22Rv1 (cell line): ENCODE data around the gene TRANK1.
A peak's percentile ranks its signal among the peaks of the same experiment; 100 is the strongest.
"Not testable (repeated sequence)": the region's sequence is repeated elsewhere in the genome, so short reads cannot be mapped to it uniquely, and the experiment has no call there.

Experiments used
- H3K27ac ChIP-seq: fragments of 450-650 bp; 2 replicates; pipeline ENCODE4 v1.5.1; 2017
- ZFX ChIP-seq: fragments of 450-650 bp; IDR thresholded peaks from 2 replicates; pipeline ENCODE4 v1.6.1; 2017; ENCODE audit warnings: antibody characterized with exemption, borderline replicate concordance
- TF ChIP-seq, protein P1 (sequence below): fragments of 450-650 bp; IDR thresholded peaks from 2 replicates; pipeline ENCODE4 v1.5.1; 2017; ENCODE audit warnings: mild to moderate bottlenecking

Gene TRANK1

DNA sequence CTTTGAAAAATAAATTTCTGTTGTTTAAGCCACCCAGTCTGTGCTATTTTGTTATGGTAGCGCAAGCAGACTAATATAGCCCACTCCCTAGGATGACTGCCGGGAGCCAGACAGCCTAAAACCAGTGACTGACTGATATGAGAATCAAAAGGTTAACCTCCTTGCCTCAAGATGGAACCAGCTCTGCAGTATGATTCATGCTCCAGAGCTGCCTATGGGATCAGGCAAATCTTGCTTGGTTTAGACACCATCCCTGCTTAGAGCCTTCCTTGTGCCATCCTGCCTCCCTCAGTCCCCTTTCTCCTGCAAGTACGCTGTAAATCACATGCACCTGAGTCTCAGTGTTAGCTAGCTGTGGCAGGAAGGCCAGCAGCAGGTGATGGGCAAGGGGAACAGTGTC is 39.3 kb downstream of the TRANK1 start:
- H3K27ac ChIP-seq: no peak overlapping the region
- TF ChIP-seq, protein P1, sequence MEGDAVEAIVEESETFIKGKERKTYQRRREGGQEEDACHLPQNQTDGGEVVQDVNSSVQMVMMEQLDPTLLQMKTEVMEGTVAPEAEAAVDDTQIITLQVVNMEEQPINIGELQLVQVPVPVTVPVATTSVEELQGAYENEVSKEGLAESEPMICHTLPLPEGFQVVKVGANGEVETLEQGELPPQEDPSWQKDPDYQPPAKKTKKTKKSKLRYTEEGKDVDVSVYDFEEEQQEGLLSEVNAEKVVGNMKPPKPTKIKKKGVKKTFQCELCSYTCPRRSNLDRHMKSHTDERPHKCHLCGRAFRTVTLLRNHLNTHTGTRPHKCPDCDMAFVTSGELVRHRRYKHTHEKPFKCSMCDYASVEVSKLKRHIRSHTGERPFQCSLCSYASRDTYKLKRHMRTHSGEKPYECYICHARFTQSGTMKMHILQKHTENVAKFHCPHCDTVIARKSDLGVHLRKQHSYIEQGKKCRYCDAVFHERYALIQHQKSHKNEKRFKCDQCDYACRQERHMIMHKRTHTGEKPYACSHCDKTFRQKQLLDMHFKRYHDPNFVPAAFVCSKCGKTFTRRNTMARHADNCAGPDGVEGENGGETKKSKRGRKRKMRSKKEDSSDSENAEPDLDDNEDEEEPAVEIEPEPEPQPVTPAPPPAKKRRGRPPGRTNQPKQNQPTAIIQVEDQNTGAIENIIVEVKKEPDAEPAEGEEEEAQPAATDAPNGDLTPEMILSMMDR: no peak
- no peak for TF ChIP-seq ZFX

DNA sequence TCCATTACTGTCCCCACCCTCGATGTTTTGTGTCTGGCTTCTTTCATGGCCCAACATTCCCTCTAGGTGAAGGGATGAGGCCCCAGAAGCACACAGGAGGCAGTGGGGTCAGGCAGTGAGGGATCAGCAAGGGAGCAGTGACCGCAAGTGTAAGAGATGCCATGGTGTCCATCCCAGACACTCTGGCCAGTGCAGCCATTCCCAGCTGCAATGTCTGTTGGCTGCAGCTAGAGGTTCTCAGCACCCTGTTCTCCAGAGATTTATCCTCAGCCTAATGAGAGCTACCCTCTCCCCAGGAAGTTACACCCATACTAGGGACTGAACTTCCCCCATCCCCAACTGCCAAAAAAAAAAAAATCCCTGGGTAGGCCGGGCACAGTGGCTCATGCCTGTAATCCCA is 40.2 kb downstream of the TRANK1 start:
- TF ChIP-seq, protein P1: peak; percentile 29
- TF ChIP-seq ZFX: no peak
- no peak overlapping the region for H3K27ac ChIP-seq

DNA sequence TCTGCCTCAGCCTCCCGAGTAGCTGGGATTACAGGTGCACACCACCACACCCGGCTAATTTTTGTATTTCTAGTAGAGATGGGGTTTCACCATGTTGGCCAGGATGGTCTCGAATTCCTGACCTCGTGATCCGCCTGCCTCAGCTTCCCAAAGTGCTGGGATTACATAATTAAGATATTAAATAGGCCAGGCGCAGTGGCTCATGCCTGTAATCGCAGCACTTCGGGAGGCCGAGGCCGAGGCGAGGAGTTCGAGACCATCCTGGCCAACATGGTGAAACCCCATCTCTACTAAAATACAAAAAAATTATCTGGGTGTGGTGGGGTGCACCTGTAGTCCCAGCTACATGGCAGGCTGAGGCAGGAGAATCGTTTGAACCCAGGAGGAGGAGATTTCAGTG is 40.8 kb downstream of the TRANK1 start:
- not testable (repeated sequence) for H3K27ac ChIP-seq

DNA sequence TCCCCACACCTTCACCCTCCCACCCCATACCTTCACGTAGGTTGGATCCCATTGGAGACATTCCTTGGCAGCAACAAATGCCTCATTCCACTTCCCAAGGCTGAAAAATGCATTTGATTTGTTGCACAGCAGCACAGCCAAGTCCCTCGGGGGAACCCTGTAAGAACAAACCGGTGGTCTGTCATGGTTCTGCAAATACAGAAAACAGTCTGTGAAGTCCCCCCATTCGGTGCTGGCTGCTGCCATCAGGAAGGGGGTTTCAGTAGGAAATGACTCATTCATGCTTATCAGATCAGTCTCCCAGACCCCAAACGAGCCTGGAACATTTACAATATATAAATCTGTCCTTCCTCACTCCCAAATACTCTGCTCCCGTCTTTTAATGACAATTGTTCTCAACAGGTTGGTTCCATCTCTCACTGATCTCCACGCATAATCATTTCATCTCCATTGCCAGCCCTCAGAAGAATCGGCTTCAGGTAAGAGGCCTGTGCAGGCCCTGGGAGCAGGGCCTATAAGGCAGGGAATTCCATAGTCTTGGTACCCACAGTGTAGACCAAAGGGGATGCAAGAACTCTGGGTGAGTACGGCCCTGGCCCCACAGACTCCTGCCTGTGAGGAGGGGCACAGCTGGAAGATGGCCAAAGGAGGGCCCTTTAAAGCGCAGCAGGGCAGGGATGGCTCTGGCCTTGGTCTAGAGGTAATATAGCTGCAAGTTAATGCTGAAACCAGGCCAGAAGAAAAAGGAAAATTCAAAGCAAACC is 41.6 kb downstream of the TRANK1 start:
- TF ChIP-seq, protein P1: no peak
- no peak for TF ChIP-seq ZFX
- no peak overlapping the region for H3K27ac ChIP-seq

DNA sequence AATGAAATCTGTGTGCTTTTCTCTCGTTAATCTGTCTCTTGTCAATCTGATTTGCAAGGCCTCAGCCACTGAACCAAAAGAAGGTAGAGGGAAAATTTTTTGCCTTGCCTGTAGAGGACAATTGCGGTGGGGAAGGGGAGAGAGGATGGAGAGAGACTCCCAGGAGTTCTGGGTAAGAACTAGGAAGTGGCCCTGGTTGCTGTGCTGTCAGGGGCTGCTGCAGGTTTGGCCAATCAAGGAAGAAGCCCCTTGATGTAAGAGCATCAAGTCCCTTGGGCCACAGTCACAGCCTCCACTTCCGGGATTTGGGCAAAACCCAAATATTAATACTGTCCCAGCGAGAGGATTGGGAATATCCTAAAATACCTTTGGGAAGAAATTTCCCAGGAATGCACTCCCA is 43.3 kb downstream of the TRANK1 start:
- no peak overlapping the region for H3K27ac ChIP-seq
- no peak for TF ChIP-seq ZFX
- TF ChIP-seq, protein P1: no peak

DNA sequence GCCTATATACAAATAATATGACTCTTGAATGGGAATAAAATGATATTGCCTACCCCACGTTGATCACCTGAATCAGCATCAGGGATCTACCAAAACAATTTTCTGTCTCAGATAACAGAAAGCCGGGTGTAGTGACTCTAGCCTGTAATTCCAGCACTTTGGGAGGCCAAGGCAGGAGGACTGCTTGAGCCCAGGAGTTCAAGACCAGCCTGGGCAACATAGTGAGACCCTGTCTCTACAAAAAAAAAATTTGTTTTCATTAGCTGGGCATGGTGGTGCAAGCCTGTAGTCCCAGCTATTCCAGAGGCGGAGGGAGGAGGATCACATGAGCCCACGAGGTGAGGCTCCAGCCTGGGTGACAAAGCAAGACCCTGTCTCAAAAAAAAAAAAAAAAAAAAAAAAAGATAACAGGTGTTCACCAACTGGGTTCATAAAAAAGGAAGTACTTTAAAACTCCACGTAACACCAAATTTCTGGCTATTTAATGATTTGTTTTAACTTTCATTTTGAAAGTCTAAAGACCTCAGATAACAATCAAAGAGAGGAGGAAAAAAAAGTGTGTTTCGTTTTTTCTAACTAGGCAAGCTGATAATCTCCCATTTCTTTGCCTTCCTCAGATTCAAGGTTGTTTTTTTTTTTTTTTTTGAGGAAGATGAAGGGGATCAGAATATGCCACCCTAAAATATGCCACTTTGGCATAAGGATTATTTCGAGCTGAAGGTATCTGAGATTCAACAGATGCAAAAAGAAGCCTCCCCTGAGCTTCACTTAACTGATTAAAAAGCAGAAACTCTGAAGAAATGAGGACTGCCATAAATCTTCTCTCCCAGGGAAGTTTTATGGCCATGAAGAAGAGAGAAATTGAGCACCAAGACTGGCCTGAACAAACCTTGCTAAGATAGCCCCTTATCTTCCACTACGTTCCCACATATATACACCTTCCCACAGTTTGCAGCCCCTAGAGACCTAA is 44.1 kb downstream of the TRANK1 start:
- no peak overlapping the region for H3K27ac ChIP-seq
- TF ChIP-seq, protein P1: no peak
- no peak for TF ChIP-seq ZFX

DNA sequence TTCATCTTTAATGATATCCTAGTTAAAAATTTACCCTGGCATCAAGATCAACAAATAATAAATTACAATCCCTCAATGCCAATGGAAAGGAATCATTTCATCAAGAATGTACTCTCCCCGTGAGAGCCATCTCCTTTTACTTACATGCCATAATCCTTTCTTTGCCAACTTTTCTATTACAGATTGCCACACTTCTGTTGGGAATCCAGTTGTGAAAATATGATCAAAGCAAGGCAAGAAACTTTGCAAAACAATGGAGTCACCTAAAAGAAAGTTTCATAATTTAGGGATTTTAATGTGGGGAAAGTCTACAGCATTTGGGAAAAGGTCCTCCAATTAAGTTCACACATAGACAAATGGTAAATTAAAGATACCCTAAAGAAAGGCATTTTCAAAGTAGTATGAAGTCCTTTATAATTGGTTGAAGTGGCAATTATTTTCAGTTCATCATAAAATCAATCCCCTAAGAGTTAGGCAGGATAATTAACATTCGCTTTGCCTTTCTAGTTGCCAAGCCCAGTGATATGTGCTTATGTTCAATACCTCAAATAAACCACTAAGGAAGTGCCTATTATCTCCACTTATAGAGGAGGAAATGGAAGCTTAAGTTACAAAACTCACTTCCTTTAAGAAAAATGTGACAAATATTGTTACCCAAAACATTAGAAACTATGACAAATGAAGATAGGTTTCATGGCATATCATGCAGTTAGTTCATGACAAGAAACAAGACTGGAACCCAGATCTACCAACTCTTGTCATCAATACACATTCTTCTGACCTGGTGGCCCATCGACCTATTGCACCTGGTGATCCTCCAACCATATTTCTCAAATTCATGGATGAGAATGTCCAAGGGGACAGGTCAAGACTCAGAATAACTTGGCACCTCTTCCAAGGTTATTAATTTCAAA is 49.1 kb downstream of the TRANK1 start:
- TF ChIP-seq ZFX: no peak
- TF ChIP-seq, protein P1: no peak
- no peak overlapping the region for H3K27ac ChIP-seq
